ENCODE measurements around the gene TBC1D12.

DNA sequence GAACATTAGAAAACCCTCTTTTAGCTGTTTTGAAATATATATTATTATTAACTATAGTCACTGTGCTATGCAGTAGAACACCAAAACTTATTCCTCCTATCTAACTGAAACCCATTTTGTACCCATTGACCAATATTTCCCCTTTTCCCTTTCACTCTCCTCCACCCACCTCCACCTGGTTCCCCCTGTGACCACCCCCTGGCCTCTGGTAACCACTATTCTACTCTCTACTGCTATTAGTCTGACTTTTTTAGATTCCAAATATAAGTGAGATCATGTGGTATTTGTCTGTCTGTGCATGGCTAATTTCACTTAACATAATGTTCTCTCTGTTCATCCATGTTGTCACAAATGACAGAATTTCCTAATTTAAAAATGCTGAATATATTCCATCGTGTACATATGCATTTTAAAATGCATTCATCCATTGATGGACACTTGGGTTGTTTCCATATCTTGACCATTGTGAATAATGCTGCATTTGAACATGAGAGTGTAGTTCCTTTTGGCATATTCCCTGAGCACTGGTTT lies 18.7 kb downstream of the TBC1D12 start:
- TF ChIP-seq CTCF (IDR thresholded peaks at IDR 0.05) (no peak), ZFX (IDR thresholded peaks at IDR 0.05; ENCODE audit: borderline replicate concordance) (no peak)
